Esophagus squamous epithelium (tissue), 4 donors: Measurements from ENCODE around the gene CHAMP1.

Source experiments
- POLR2A ChIP-seq, 4 donors: fragments of 450-650 bp; IDR thresholded peaks; one replicate each; pipeline ENCODE4 v1.6.1; 2017; ENCODE audit warnings: antibody characterized with exemption in 4 of 4, mild to moderate bottlenecking in 4 of 4, moderate library complexity in 3 of 4
- TF ChIP-seq, protein P1 (sequence below), 6 experiments: fragments of 450-650 bp in 4 of 6; fragments of 200-600 bp in 2 of 6; sonication (generic) in 2 of 6; IDR thresholded peaks; one replicate each; pipeline ENCODE4 v1.5.1; 2016 to 2019; ENCODE audit warnings: antibody characterized with exemption in 6 of 6, mild to moderate bottlenecking in 4 of 6, moderate library complexity in 4 of 6

GRCh38 chr13:114325729-114326128 is 11.4 kb downstream of the CHAMP1 start:
- TF ChIP-seq, protein P1, sequence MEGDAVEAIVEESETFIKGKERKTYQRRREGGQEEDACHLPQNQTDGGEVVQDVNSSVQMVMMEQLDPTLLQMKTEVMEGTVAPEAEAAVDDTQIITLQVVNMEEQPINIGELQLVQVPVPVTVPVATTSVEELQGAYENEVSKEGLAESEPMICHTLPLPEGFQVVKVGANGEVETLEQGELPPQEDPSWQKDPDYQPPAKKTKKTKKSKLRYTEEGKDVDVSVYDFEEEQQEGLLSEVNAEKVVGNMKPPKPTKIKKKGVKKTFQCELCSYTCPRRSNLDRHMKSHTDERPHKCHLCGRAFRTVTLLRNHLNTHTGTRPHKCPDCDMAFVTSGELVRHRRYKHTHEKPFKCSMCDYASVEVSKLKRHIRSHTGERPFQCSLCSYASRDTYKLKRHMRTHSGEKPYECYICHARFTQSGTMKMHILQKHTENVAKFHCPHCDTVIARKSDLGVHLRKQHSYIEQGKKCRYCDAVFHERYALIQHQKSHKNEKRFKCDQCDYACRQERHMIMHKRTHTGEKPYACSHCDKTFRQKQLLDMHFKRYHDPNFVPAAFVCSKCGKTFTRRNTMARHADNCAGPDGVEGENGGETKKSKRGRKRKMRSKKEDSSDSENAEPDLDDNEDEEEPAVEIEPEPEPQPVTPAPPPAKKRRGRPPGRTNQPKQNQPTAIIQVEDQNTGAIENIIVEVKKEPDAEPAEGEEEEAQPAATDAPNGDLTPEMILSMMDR (IDR thresholded peaks at IDR 0.05), result no peak
- no peak for TF ChIP-seq POLR2A (IDR thresholded peaks at IDR 0.05)
